Lung microvascular endothelial cell (primary cell): Measurements from ENCODE around the gene NEIL3. TPM values are rescaled to one million over a fixed set of nuclear protein-coding genes. Genes with fewer than 3 reads are reported as not detected.

Source experiments
- DNase-seq, 2 donors: peaks; one replicate each; pipeline versions ENCODE4 v3.0.0 to v3.0.0-alpha.2; 2010; ENCODE audit warnings: low read depth in 2 of 2
- total RNA-seq: library from RNA; depleted of rRNA; stranded (reverse); fragments of >200 nt; gene quantifications from 2 replicates; pipeline ENCODE4 v1.2.1, GENCODE V29; 2014

Gene NEIL3
- total RNA-seq, 1 donor from 2014 or later: 1.2 TPM

DNA sequence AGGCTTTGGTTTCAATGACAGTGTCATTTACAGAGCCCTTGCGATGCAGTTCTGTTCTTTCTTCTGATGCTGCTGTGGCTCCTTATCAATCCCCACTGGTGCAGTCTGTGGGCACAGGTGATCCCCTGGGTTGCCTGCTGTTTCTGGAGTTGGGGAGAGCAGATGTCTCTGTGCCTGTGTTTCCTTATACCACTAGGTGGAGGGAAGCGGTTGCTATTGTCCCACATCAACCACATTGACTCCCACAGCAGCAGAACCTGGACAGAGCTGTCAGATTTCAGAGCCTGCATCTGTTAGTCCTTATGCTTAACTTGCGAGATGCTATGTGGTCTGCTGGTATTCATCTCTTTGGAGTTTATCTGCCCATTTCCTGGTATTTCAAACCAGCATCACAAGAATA lies 57.7 kb downstream of the NEIL3 start:
- peak in 1 of 2 donors; percentile 8 for DNase-seq

GRCh38 chr4:177369372-177369771 lies 59.7 kb downstream of the NEIL3 start:
- DNase-seq: no peak

DNA sequence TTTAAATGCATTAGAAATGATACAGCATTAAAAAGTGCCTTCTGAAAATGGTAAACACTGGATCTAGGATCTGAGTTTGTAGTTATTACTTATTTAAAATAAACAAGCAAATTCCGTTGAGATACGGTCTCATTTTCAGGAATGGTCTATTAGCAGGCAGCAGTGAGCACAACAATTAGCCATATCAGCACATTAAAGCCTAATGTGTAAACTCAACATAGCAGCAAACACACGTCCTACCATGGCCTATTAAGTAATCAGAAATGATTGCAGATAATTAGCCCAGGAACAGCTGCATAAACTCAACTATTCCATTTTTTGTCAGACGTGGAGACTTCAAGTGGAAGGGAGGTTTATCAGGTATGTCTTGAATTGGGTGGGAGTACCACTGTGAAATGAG lies 61.8 kb downstream of the NEIL3 start:
- DNase-seq: no peak

DNA sequence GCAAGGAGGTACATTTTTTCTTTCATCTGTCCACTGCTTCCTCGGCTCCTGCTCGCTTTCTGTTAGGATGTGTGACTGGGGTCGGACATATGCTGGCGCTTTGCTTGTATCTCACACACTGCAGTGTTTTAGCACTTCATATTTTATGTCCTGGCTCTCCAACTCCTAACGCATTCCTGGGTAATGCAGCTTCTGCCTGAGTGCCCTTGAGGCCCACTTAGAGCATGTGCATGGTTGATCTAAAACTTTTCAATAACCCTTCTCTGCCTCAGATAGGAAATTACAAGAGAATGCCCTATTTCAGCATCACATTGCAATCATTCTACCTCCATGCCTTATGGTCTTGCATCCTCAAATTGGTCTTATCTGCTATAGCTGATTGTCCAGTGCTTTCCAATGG lies 65.3 kb downstream of the NEIL3 start:
- DNase-seq: no peak

GRCh38 chr4:177375372-177375771 lies 65.7 kb downstream of the NEIL3 start:
- no peak for DNase-seq

GRCh38 chr4:177376024-177376423 lies 66.3 kb downstream of the NEIL3 start:
- no peak for DNase-seq

DNA sequence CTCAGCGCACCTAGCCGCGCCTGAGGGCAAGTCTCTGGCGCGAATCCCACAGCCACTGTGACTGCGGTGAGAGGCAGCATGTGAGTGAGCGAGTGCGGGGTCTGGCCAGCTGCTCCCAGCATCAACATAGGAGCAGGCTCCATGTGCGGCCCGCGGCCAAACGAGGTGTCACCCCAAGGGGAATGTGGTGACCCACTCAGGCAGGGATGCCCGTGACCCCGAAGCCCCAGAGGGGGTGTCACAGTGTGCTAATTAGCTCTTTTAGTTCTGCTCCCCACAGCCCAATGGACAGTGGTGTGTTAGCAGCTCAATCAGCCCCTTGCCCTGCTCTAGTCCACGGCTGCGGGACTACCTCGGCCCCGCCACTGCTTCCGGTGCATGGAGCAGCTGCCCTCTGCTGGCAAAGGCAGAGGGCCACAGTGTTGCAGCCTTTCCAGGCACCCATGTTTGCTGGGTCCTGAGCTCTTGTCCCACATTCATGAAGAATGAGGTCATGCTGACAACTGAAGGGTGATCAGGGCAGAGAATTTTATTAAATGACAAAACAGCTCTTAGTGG lies 71.1 kb downstream of the NEIL3 start:
- no peak for DNase-seq

DNA sequence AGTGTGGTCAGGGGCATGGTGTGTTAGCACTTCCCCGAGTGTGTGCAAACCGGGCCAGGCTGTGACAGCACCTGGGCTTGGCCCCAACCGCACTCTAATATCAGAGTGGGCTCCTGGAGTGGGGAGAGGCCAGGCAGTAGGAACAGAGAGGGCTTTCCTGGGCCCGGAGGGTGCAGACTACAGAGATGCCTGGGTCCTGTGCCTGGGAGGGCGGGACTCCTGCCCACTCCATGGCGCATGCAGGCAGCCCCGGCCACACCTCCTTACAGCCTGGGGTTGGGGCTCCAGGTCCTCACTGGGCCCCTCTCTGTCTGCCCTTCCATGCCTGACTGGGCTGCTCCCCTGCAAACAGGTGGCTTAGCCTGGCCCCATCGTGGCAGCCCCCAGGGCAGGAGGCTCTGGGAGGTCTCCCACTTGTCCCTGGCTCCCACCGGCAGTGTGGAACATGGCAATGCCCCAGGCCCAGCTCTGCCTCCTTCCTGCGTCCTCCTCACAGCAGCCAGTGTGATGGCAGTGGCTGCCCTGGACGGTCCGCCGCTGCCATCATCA lies 72.2 kb downstream of the NEIL3 start:
- no peak for DNase-seq

DNA sequence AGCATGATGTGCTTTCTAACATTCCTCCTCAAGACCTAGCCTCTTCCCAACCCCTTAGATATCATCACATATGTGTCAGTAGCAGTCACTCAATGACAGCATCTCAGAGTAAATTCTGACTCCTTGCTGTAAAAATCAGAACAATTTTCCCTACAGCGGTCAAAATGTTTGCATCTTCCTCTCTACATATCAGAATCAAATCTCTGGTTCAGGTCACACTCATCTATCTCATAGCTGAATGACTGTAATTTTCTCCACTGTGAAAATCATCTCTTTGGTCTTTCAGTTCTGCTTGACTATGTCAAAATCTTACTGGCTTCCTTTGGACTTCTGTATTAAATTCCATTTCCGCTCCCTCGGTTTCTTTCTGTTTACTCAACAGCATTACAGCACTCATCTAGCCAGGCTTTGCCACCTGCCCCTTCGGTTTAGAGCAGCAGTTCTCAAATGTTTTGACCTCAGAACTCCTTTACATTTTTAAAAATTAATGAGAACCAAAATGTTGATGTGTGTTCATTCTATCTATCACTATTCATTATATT lies 75.3 kb downstream of the NEIL3 start:
- no peak for DNase-seq

DNA sequence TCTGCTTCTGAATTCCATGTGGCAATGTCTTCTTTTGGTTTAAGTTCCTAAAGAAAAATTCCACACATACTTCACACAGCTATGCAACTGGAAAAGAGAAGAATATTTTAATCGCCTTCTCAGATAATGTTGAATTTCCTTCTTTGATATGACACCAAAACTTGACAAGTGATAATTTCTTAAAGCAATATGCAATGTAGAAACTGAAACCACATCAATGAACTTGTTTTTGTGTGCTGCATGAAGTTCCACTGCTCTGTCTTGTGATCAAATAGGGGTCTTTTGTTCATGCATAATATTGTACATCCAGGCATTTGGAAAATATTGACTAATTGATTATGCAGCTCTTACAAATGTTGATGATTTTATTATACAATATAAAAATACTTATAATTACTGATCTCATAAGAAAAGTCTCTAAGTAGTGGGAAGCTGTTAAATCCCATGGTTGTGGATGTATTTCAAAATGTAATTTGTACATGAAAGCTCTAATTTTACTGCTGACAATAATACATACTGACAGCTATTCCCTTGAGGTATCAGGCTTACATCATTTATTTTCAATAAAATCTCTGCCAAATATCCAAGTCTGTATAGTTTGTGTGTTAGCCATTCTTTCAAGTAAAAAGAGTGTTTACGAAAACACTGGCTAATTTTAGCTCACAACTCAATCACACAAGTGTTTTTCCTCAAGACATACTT lies 76.1 kb downstream of the NEIL3 start:
- no peak for DNase-seq

GRCh38 chr4:177386278-177386815 lies 76.7 kb downstream of the NEIL3 start:
- no peak for DNase-seq

DNA sequence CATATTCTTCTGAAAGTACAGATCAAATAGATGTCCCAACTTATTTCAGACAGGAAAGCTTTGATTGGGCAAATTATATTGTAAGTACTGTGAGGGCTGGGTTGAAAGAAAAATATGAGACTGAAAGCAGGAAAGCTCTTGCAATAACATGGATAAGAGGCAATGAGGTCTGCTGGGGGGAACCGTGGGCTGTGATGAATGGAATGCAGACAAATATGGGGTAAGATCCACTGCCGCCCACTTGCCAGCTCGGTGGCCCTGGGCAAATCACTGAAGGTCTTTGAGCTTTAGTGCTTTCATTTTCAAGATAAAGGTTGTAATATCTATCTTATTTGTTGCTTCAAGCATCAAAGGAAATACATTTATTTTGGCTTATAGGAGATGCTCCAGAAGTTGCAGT lies 81.6 kb downstream of the NEIL3 start:
- DNase-seq: no peak

GRCh38 chr4:177391953-177392352 lies 82.3 kb downstream of the NEIL3 start:
- no peak for DNase-seq

DNA sequence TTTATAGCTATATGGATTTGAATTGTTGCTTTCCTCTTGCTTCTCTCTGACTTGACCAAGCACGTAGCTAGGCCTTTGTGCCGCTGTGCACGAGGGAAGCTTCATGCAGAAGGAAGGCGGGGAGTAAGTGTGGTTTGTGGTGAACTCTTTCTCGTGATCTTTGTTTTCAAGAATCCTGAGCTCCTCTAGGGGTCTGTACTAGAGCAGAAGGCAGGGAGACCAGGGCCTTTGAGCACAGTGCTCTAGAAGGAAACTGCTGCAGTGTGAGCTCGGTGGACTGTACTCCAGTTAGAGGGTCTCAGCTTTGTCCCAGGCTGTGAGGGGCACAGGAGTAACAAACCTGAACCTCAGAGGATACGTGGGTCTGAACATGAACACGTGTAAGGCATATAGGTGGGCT lies 83.6 kb downstream of the NEIL3 start:
- DNase-seq: no peak

- DNase-seq: no peak
Observed at GRCh38 chr4:177396352-177396751, 86.7 kb downstream of the NEIL3 start.

- no peak for DNase-seq
Observed at GRCh38 chr4:177400030-177400429, 90.4 kb downstream of the NEIL3 start.

- DNase-seq: no peak
Observed at GRCh38 chr4:177401658-177402273, 92.1 kb downstream of the NEIL3 start.

DNA sequence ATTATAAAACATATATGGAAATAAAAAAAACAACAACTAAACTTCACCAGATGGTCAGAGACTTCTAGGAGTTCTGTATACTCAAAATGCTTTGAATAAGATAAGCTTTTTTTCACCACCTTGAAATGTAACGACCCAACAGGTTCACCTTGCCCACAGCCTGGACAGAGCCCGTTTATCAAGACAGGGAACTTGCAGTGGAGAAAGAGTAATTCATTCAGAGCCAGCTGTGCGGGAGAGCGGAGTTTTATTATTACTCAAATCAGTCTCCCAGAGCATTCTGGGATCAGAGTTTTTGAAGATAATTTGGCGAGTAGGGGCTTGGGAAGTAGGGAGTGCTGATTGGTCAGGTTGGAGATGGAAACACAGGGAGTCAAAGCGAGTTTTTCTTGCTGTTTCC lies 94.1 kb downstream of the NEIL3 start:
- DNase-seq: no peak

- DNase-seq: no peak
Observed at GRCh38 chr4:177404342-177404741, 94.7 kb downstream of the NEIL3 start.

- no peak for DNase-seq
Observed at GRCh38 chr4:177404986-177405385, 95.3 kb downstream of the NEIL3 start.

DNA sequence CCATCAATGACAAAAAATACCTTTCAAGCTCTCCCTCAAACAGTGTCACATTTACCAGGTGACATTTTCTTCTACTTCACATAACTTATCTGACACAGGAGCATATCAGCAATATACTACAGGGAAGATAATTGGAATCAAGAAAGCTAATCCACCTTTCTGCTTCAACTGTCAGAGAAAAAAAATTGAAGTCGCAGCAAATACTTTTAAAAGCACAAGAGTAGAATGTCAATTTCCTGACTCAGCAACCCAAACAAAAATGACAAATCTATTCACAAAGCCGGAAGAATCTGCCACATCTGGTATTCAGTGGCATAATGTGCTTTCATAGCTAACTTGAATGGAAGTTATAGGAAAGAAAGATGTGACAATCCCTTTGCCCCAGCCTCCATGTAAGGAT lies 95.8 kb downstream of the NEIL3 start:
- DNase-seq: no peak

GRCh38 chr4:177408023-177408422 lies 98.3 kb downstream of the NEIL3 start:
- no peak for DNase-seq
